Testis (tissue), 2 donors: ENCODE data around the gene FCRL6.

Source experiments
- CTCF ChIP-seq, 3 experiments: fragments of 450-650 bp in 2 of 3; fragments of 200-600 bp in 1 of 3; sonication (generic) in 1 of 3; IDR thresholded peaks; one replicate each; pipeline ENCODE4 v1.5.1; 2016 to 2019; ENCODE audit warnings: antibody characterized with exemption in 3 of 3, mild to moderate bottlenecking in 2 of 3, moderate library complexity in 1 of 3
- POLR2A ChIP-seq: fragments of 450-650 bp; IDR thresholded peaks from one replicate; pipeline ENCODE4 v1.6.1; 2017; ENCODE audit warnings: antibody characterized with exemption, mild to moderate bottlenecking, moderate library complexity

- no peak for TF ChIP-seq POLR2A
- TF ChIP-seq CTCF (IDR thresholded peaks at IDR 0.05): no peak
Observed at GRCh38 chr1:159775716-159776115, 26.4 kb upstream of the FCRL6 start.
